ENCODE results near the gene CDX2. TPM values are rescaled to one million over a fixed set of nuclear protein-coding genes. Genes with fewer than 3 reads are reported as not detected.

Gene CDX2
- total RNA-seq, 1 experiment from 2014 or later, result not detected

DNA sequence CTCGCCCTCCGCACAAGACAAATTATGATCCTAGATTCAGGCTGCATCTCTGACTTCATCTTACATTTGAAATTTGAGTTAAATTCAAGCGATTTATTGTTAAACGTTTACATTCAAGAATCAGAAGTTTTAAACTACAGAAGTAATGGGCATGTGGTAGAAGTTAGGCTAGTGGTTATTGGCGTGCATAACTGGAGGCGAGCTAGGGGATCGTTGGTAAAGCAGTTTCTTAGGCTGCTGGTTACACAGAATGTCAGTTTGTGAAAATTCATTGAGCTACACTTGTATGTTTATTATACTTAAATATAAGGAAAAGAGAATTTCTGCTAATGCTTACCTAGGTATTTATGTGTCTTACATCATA, 733 bp upstream of the CDX2 start:
- no peak for DNase-seq
- Histone ChIP-seq H3K4me3 (ENCODE audit: low read length) (no peak overlapping the region), H3K4me1 (ENCODE audit: low read length) (no peaks in the 10 kb centered on the region), H3K36me3 (ENCODE audit: insufficient read depth, low read length) (no peaks in the 10 kb centered on the region), H3K9me2 (replicated peaks; ENCODE audit: insufficient read depth, low read length) (no peaks in the 10 kb centered on the region), H3K9ac (ENCODE audit: low read length) (no peak overlapping the region), H3K79me2 (ENCODE audit: low read length) (no peaks in the 10 kb centered on the region), H3K9me3 (ENCODE audit: low read length) (no peaks in the 10 kb centered on the region), H4K20me1 (ENCODE audit: insufficient read depth, low read depth, low read length) (no peaks in the 10 kb centered on the region), H3K27me3 (ENCODE audit: low read length) (no peaks in the 10 kb centered on the region), H2AFZ (ENCODE audit: low read length) (no peak overlapping the region), H3K4me2 (ENCODE audit: low read depth, low read length, poor library complexity, severe bottlenecking) (no peak overlapping the region), H3K27ac (ENCODE audit: low read length) (no peak overlapping the region)

DNA sequence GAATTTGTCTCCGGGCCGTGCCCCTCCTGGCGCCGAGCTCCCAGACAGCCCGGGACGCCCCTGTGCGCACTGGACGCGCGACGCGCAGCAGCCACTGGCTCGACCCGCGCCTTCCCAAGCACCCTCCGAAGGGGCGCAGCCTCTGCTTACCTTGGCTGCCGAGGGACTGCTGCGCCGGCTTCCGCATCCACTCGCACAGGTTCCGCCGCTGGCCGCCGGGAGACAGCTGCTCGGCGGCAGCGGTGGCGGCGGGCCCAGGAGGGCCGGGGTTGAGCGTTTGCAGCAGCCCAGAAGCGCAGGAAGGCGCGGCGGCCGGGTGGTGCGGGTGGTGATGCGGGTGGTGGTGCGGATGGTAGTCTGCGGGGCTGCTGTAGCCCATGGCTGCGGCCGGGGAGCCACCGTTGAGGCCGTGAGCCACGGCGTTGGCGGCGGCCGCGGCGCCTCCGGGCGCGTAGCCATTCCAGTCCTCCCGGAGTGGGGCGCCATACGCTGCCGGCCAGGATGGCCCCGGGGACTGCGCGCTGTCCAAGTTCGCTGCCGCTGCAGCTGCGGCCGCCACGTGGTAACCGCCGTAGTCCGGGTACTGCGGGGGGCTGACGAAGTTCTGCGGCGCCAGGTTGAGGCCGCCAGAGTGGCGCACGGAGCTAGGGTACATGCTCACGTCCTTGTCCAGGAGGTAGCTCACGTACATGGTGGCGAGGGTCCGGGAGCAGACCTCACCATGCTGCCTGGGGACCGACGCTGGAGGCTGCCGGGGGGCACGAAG, 616 bp downstream of the CDX2 start:
- Histone ChIP-seq H4K20me1 (ENCODE audit: insufficient read depth, low read depth, low read length) (no peaks in the 10 kb centered on the region), H3K27me3 (ENCODE audit: low read length) (no peaks in the 10 kb centered on the region), H3K4me1 (ENCODE audit: low read length) (no peaks in the 10 kb centered on the region), H3K4me2 (ENCODE audit: low read depth, low read length, poor library complexity, severe bottlenecking) (no peak overlapping the region), H3K9me3 (ENCODE audit: low read length) (no peaks in the 10 kb centered on the region), H3K9ac (ENCODE audit: low read length) (no peak overlapping the region), H3K36me3 (ENCODE audit: insufficient read depth, low read length) (no peaks in the 10 kb centered on the region), H3K4me3 (ENCODE audit: low read length) (no peak overlapping the region), H2AFZ (ENCODE audit: low read length) (no peak overlapping the region), H3K79me2 (ENCODE audit: low read length) (no peaks in the 10 kb centered on the region), H3K27ac (ENCODE audit: low read length) (no peak overlapping the region), H3K9me2 (replicated peaks; ENCODE audit: insufficient read depth, low read length) (no peaks in the 10 kb centered on the region)
- no peak for DNase-seq

DNA sequence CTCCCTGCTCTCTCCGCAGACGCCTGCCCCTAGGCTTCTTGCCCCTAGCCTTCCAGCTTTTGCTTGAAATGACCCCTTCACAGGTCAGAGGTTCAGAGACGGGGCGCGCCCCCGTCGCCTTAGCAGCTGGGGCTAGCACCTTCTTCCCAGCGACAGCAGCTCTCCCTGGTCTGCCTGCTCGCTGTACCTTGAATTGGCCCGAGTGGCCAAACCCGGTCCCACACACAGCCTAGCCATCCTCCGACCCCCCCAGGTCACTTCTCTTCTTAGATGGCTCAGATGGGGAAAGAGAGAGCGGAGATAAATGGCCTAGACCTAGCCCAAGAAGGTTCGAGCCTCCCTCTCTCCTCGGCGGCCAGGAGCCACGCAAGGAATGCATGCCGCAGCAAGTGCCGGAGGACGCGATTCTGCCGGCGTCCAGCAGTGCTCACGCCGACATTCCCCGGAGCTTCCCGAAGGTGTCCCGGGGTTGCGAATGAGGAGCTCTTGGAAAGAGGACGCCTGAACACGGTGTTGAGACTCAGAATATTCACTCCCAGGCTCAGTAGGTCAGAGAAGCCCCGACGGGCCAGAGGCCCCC, 1.3 kb downstream of the CDX2 start:
- Histone ChIP-seq H3K9me3 (ENCODE audit: low read length) (no peaks in the 10 kb centered on the region), H2AFZ (ENCODE audit: low read length) (no peak overlapping the region), H3K27me3 (ENCODE audit: low read length) (no peaks in the 10 kb centered on the region), H3K4me3 (ENCODE audit: low read length) (no peak overlapping the region), H3K9ac (ENCODE audit: low read length) (no peak overlapping the region), H3K27ac (ENCODE audit: low read length) (no peak overlapping the region), H3K79me2 (ENCODE audit: low read length) (no peaks in the 10 kb centered on the region), H3K36me3 (ENCODE audit: insufficient read depth, low read length) (no peaks in the 10 kb centered on the region), H4K20me1 (ENCODE audit: insufficient read depth, low read depth, low read length) (no peaks in the 10 kb centered on the region), H3K4me2 (ENCODE audit: low read depth, low read length, poor library complexity, severe bottlenecking) (no peak overlapping the region), H3K9me2 (replicated peaks; ENCODE audit: insufficient read depth, low read length) (no peaks in the 10 kb centered on the region), H3K4me1 (ENCODE audit: low read length) (no peaks in the 10 kb centered on the region)
- no peak for DNase-seq

DNA sequence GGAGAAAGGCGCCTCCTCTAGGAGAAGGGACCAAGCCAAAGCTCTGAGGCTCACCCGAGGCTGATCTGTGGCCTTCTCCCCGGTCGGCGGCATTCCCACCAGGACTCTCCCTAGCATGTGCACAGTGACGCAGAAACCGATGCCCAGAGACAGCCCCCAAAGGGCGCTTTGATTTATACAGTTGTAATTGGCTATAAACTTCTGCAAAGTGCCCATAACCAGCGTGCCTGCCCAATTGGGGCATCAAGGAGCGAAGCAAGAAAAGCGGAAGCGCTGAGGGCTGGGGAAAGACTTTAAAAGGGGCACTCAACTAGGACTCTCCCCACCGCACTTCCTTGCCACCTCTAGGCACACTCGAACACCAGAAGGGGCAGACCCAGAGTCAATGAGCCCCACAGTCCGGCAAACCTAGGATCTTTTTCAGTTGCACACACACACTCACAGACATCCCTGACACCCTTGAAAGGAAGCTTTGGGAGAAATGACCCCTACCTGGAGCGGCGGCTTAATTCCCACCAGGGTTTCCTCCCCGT, 1.8 kb downstream of the CDX2 start:
- DNase-seq, result no peak
- no peaks in the 10 kb centered on the region for H3K4me1 ChIP-seq (ENCODE audit: low read length)
- no peak overlapping the region for H3K27ac ChIP-seq (ENCODE audit: low read length)
- H3K79me2 ChIP-seq (ENCODE audit: low read length), result no peaks in the 10 kb centered on the region
- H3K9me2 ChIP-seq (replicated peaks; ENCODE audit: insufficient read depth, low read length), result no peaks in the 10 kb centered on the region
- H3K4me3 ChIP-seq (ENCODE audit: low read length), result no peak overlapping the region
- no peak overlapping the region for H2AFZ ChIP-seq (ENCODE audit: low read length)
- no peaks in the 10 kb centered on the region for H3K27me3 ChIP-seq (ENCODE audit: low read length)
- H3K9ac ChIP-seq (ENCODE audit: low read length), result no peak overlapping the region
- no peaks in the 10 kb centered on the region for H3K9me3 ChIP-seq (ENCODE audit: low read length)
- no peaks in the 10 kb centered on the region for H3K36me3 ChIP-seq (ENCODE audit: insufficient read depth, low read length)
- H4K20me1 ChIP-seq (ENCODE audit: insufficient read depth, low read depth, low read length), result no peaks in the 10 kb centered on the region
- H3K4me2 ChIP-seq (ENCODE audit: low read depth, low read length, poor library complexity, severe bottlenecking), result no peak overlapping the region

DNA sequence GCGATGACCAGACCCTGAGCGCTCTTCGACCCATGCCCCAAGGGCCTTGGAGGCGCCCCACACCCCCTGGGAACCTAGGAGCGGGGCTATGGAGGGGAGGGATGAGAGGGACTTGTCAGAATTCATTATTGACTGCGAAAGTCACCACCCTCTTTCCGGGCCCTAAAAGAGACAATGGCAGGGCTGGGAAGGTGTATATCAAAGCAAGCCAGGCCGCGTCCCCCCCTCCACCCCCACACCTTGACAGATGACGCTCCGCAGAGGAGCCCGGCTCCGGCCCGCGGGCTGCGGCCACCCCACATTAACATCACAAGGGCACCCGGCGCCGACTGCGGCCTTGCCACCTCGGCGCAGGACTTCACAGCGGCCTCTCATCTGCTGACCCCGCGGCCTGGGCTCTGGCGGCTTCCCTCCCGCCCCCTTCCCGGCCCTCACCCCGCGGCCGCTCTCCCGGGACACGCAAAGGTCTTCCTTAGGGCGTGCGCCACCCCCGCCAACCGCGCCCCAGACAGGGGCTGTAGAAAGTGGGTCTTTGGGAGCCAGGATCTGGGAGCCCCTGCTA, 2.4 kb downstream of the CDX2 start:
- Histone ChIP-seq H3K27me3 (ENCODE audit: low read length) (no peaks in the 10 kb centered on the region), H3K4me2 (ENCODE audit: low read depth, low read length, poor library complexity, severe bottlenecking) (no peak overlapping the region), H3K27ac (ENCODE audit: low read length) (no peak overlapping the region), H3K79me2 (ENCODE audit: low read length) (no peaks in the 10 kb centered on the region), H3K36me3 (ENCODE audit: insufficient read depth, low read length) (no peaks in the 10 kb centered on the region), H3K9ac (ENCODE audit: low read length) (no peak overlapping the region), H4K20me1 (ENCODE audit: insufficient read depth, low read depth, low read length) (no peaks in the 10 kb centered on the region), H3K9me2 (replicated peaks; ENCODE audit: insufficient read depth, low read length) (no peaks in the 10 kb centered on the region), H3K9me3 (ENCODE audit: low read length) (no peaks in the 10 kb centered on the region), H3K4me3 (ENCODE audit: low read length) (no peak overlapping the region), H3K4me1 (ENCODE audit: low read length) (no peaks in the 10 kb centered on the region), H2AFZ (ENCODE audit: low read length) (no peak overlapping the region)
- no peak for DNase-seq

DNA sequence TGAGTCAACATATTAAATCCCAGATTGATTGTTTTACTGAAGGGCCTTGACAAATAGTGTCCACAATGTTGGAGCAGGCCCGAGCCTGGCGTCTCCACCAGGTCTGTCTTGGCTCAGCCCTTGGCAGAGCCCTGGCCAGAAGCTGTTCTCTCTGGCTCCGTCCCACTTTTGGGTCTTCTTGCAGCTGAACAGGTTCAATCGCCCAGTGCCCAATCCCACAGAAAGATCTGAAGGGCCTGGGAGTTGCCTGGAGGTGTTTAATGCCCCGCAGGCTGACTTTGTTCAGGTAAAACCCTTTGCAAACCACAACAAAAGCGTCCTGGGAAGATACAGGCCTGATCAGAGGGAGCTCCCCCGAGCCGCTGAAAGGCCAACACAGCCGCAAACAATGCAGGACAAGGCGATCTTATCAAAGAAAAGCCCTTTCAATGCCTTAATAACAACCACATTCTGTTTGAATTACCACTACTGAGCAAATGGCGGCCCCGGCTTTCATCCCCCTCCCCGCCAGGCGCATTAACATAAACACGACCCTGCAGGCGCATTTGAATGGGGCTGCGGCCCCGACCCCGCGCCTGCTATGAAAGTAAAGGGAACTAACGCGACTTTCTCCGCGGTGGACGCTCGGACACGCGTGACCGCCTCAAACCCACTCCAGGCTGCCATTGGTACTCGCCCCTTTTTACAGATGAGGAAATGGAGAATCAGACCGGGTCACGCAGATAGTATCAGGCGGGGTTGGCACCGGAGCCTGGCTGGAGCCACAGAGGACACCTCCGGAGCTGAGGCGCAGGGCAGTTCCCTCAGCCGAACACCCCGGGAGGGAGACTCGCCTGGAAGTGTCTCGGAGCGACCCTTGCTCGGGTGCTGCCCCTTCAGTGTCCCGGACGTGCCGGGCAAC, 3.1 kb downstream of the CDX2 start:
- no peak overlapping the region for H3K4me2 ChIP-seq (ENCODE audit: low read depth, low read length, poor library complexity, severe bottlenecking)
- H4K20me1 ChIP-seq (ENCODE audit: insufficient read depth, low read depth, low read length), result no peaks in the 10 kb centered on the region
- DNase-seq, result no peak
- H3K36me3 ChIP-seq (ENCODE audit: insufficient read depth, low read length), result no peaks in the 10 kb centered on the region
- no peaks in the 10 kb centered on the region for H3K9me2 ChIP-seq (replicated peaks; ENCODE audit: insufficient read depth, low read length)
- H3K27me3 ChIP-seq (ENCODE audit: low read length), result no peaks in the 10 kb centered on the region
- H3K27ac ChIP-seq (ENCODE audit: low read length), result no peak overlapping the region
- H3K4me1 ChIP-seq (ENCODE audit: low read length), result no peaks in the 10 kb centered on the region
- no peak overlapping the region for H3K9ac ChIP-seq (ENCODE audit: low read length)
- no peak overlapping the region for H2AFZ ChIP-seq (ENCODE audit: low read length)
- no peaks in the 10 kb centered on the region for H3K79me2 ChIP-seq (ENCODE audit: low read length)
- H3K4me3 ChIP-seq (ENCODE audit: low read length), result no peak overlapping the region
- H3K9me3 ChIP-seq (ENCODE audit: low read length), result no peaks in the 10 kb centered on the region

DNA sequence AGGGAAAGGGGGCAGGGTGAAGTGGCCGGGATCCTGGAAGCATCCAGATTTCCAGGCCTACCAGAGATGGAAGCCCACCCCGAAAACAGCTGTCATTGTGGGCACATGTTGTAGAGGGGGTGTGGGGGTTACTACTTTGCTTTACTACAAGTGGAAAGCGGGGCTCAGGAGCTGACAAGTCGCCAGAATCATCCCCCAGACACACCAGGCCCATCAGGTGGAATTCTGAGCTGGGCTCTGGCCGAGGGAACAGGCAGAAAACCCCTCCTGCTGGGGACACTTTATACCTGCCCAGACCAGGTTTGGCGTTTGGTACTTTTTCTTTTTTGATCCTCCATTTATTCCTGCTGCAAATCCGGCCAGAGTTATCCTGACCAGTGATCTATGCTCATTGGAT, 3.8 kb downstream of the CDX2 start:
- no peak overlapping the region for H3K4me2 ChIP-seq (ENCODE audit: low read depth, low read length, poor library complexity, severe bottlenecking)
- H2AFZ ChIP-seq (ENCODE audit: low read length), result no peak overlapping the region
- no peak overlapping the region for H3K9ac ChIP-seq (ENCODE audit: low read length)
- H3K9me3 ChIP-seq (ENCODE audit: low read length), result no peaks in the 10 kb centered on the region
- no peaks in the 10 kb centered on the region for H3K9me2 ChIP-seq (replicated peaks; ENCODE audit: insufficient read depth, low read length)
- H3K36me3 ChIP-seq (ENCODE audit: insufficient read depth, low read length), result no peaks in the 10 kb centered on the region
- H3K27me3 ChIP-seq (ENCODE audit: low read length), result no peaks in the 10 kb centered on the region
- H3K79me2 ChIP-seq (ENCODE audit: low read length), result no peaks in the 10 kb centered on the region
- H3K4me3 ChIP-seq (ENCODE audit: low read length), result no peak overlapping the region
- H4K20me1 ChIP-seq (ENCODE audit: insufficient read depth, low read depth, low read length), result no peaks in the 10 kb centered on the region
- no peak for DNase-seq
- H3K27ac ChIP-seq (ENCODE audit: low read length), result no peak overlapping the region
- no peaks in the 10 kb centered on the region for H3K4me1 ChIP-seq (ENCODE audit: low read length)
